ENCODE results near the gene TPP2.

- TF ChIP-seq POLR2A (IDR thresholded peaks at IDR 0.05) (no peak), CTCF (IDR thresholded peaks at IDR 0.05 in 4 of 5, conservative IDR thresholded peaks at IDR 0.05 in 1 of 5) (no peak)
Observed at GRCh38 chr13:102556806-102557205, 40.0 kb upstream of the TPP2 start.
